Measurements from ENCODE around the gene TRIM64.
"Not testable (repeated sequence)": the region's sequence is repeated elsewhere in the genome, so short reads cannot be mapped to it uniquely, and the experiment has no call there.

Gene TRIM64

GRCh38 chr11:89965737-89966136, at the start of gene TRIM64:
TSS of gene TRIM64 (plus strand) at chr11:89966037. CDS start at chr11:89968504, 2,467 bp downstream.
- H3K27me3 Mint-ChIP-seq, CTCF ChIA-PET, DNase-seq, H3K36me3 Mint-ChIP-seq, H3K9me3 Mint-ChIP-seq, H3K27ac Mint-ChIP-seq, H3K4me3 Mint-ChIP-seq, H3K4me1 Mint-ChIP-seq: not testable (repeated sequence)

DNA sequence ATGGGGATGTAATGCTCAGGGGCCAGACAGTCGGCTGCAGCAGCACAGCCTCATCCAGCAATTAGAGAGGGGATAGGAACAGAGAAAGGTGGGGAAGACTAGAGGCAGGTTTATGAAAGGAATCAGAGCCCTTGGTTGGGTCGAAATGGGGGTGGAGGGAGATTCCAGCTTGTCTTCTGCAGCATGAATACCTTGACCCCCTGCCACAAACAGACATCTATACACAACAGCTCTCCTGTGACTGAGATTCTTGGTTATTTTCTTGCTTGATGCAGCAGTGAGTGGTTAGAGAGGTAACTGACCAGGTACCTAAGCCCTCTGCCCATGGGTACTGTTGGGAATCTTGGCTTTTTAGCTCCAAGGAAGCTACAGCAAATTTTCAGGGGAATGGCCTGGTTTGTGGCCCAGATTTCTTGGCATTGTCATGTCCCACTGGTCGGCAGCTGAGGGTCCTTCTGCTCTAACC, 43.6 kb upstream of the TRIM64 start, which contains the start of gene TRIM49D1:
TRIM49D1 (minus strand) TSS at position 51 of the 466 bp plus-strand sequence. CDS start 4,535 bp downstream, outside the sequence.
- Mint-ChIP-seq H3K36me3 (no peaks in the 10 kb centered on the region), H3K4me1 (no peaks in the 10 kb centered on the region), H3K4me3 (no peak within 1 kb of the TSS), H3K27ac (no peak within 1 kb of the TSS), H3K9me3 (no peaks in the 10 kb centered on the region), H3K27me3 (no peaks in the 10 kb centered on the region)
- no peak for DNase-seq
- CTCF ChIA-PET: no interaction called here

DNA sequence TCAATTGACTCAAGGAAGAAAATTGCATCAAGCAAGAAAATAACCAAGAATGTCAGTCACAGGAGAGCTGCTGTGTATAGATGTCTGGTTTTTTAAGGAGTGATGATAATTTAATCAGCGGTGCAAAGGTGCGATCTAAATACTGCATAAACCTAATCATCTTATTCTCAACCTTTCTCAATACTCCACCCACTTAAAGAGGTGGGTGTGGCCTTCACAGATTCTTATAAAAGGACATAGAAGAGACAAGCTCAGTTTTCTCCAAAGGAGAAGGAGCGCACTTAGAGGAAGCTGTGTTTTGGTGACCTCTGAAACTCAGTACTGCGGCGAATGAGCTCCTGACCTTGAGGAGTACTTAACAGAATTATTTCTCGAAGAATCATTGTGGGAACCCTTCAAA, 42.1 kb upstream of the TRIM64 start, which contains the start of gene TRIM49D2:
TRIM49D2 (plus strand) TSS at position 301 of the 400 bp plus-strand sequence. CDS start 2,698 bp downstream, outside the sequence.
- H3K9me3 Mint-ChIP-seq, H3K27me3 Mint-ChIP-seq, CTCF ChIA-PET, H3K36me3 Mint-ChIP-seq, H3K4me3 Mint-ChIP-seq, DNase-seq, H3K27ac Mint-ChIP-seq, H3K4me1 Mint-ChIP-seq: not testable (repeated sequence)

- H3K9me3 Mint-ChIP-seq, CTCF ChIA-PET, H3K36me3 Mint-ChIP-seq, DNase-seq, H3K4me3 Mint-ChIP-seq, H3K27ac Mint-ChIP-seq, H3K27me3 Mint-ChIP-seq, H3K4me1 Mint-ChIP-seq: not testable (repeated sequence)
Measured at GRCh38 chr11:89960833-89961232, 5.0 kb upstream of the TRIM64 start.

Measured in activated naive CD4-positive, alpha-beta T cell treated with anti-CD3 and anti-CD28 coated beads, Interleukin-2, amount 10 ng/mL, durations not matched to agents 7 days and 5 days (primary cell).